BLaER1 (cell line): ENCODE data around the gene SYT7.

ENCODE experiments used
- H3K27ac ChIP-seq: shearing (Covaris generic); formaldehyde crosslinking; 2 replicates; pipeline ENCODE4 v1.8.1; 2022
- H3K27me3 ChIP-seq: shearing (Covaris generic); formaldehyde crosslinking; 2 replicates; pipeline ENCODE4 v1.8.1; 2022
- H3K36me3 ChIP-seq: shearing (Covaris generic); formaldehyde crosslinking; 2 replicates; pipeline ENCODE4 v1.8.1; 2022
- H3K4me1 ChIP-seq: shearing (Covaris generic); formaldehyde crosslinking; 2 replicates; pipeline ENCODE4 v1.8.1; 2022
- H3K4me2 ChIP-seq: shearing (Covaris generic); formaldehyde crosslinking; 2 replicates; pipeline ENCODE4 v1.8.1; 2022
- H3K4me3 ChIP-seq: shearing (Covaris generic); formaldehyde crosslinking; 2 replicates; pipeline ENCODE4 v1.8.1; 2022
- H3K9ac ChIP-seq: shearing (Covaris generic); formaldehyde crosslinking; 2 replicates; pipeline ENCODE4 v1.8.1; 2022
- H3K9me3 ChIP-seq: shearing (Covaris generic); formaldehyde crosslinking; 2 replicates; pipeline ENCODE4 v1.8.1; 2022
- H4K20me1 ChIP-seq: shearing (Covaris generic); formaldehyde crosslinking; 2 replicates; pipeline ENCODE4 v1.8.1; 2022
- Cebpa-rat ChIP-seq: shearing (Covaris generic); IDR thresholded peaks from 2 replicates; pipeline ENCODE4 v1.8.1; 2022

SYT7 gene

GRCh38 chr11:61511383-61511782 lies 69.5 kb downstream of the SYT7 start:
- Histone ChIP-seq H4K20me1 (peaks cover 19% of the 10 kb centered on the region), H3K9ac (no peak overlapping the region; the same call in 1 of the 2 replicates), H3K27ac (no peak overlapping the region), H3K9me3 (no peaks in the 10 kb centered on the region), H3K4me1 (peaks cover 73% of the 10 kb centered on the region), H3K4me3 (peak overlapping the region; percentile 10; the same call in 1 of the 2 replicates), H3K27me3 (peaks cover 43% of the 10 kb centered on the region), H3K4me2 (peak overlapping the region; percentile 90), H3K36me3 (no peaks in the 10 kb centered on the region)
- TF ChIP-seq Cebpa-rat, result no peak

GRCh38 chr11:61510974-61511373 lies 69.9 kb downstream of the SYT7 start:
- peaks cover 69% of the 10 kb centered on the region for H3K4me1 ChIP-seq
- H3K36me3 ChIP-seq, result no peaks in the 10 kb centered on the region
- H3K27me3 ChIP-seq, result peaks cover 47% of the 10 kb centered on the region
- no peak overlapping the region; the same call in 1 of the 2 replicates for H3K9ac ChIP-seq
- TF ChIP-seq Cebpa-rat, result no peak
- peak overlapping the region; percentile 10; the same call in 1 of the 2 replicates for H3K4me3 ChIP-seq
- no peaks in the 10 kb centered on the region for H3K9me3 ChIP-seq
- no peak overlapping the region for H3K27ac ChIP-seq
- peak overlapping the region; percentile 90 for H3K4me2 ChIP-seq
- H4K20me1 ChIP-seq, result peaks cover 19% of the 10 kb centered on the region

- Histone ChIP-seq H3K4me2 (peak overlapping the region; percentile 90), H3K27ac (no peak overlapping the region), H3K27me3 (peaks cover 53% of the 10 kb centered on the region), H3K9me3 (no peaks in the 10 kb centered on the region), H3K4me1 (peaks cover 64% of the 10 kb centered on the region), H4K20me1 (peaks cover 19% of the 10 kb centered on the region), H3K9ac (no peak overlapping the region), H3K4me3 (0 out of 2 replicates have a peak overlapping the region, but pooled peaks have one; percentile 64), H3K36me3 (no peaks in the 10 kb centered on the region)
- no peak for TF ChIP-seq Cebpa-rat
These were observed 70.5 kb downstream of the SYT7 start for GRCh38 chr11:61510166-61510919.

- no peaks in the 10 kb centered on the region for H3K9me3 ChIP-seq
- no peak for TF ChIP-seq Cebpa-rat
- peak overlapping the region; percentile 8; the same call in 1 of the 2 replicates for H3K9ac ChIP-seq
- peaks cover 56% of the 10 kb centered on the region for H3K4me1 ChIP-seq
- no peaks in the 10 kb centered on the region for H3K36me3 ChIP-seq
- H3K4me2 ChIP-seq, result peak overlapping the region; percentile 90
- H3K27me3 ChIP-seq, result peaks cover 59% of the 10 kb centered on the region
- H4K20me1 ChIP-seq, result peaks cover 19% of the 10 kb centered on the region
- H3K27ac ChIP-seq, result 0 out of 2 replicates have a peak overlapping the region, but pooled peaks have one; percentile 42
- peak overlapping the region; percentile 64 for H3K4me3 ChIP-seq
These were observed 71.5 kb downstream of the SYT7 start for GRCh38 chr11:61509043-61510029.

- peak within 1 kb of the TSS; percentile 90 for H3K4me2 ChIP-seq
These were observed 72.7 kb downstream of the SYT7 start, which contains the start of gene LRRC10B for GRCh38 chr11:61507962-61508861. LRRC10B (plus strand) TSS chr11:61508749; CDS start chr11:61508999, 250 bp downstream.

GRCh38 chr11:61507012-61507768 lies 73.7 kb downstream of the SYT7 start:
- Histone ChIP-seq H3K27me3 (peaks cover 59% of the 10 kb centered on the region), H3K4me1 (peaks cover 39% of the 10 kb centered on the region), H3K9ac (no peak overlapping the region), H3K27ac (no peak overlapping the region), H3K4me2 (no peak overlapping the region), H3K4me3 (no peak overlapping the region), H3K9me3 (no peaks in the 10 kb centered on the region), H3K36me3 (no peaks in the 10 kb centered on the region), H4K20me1 (peaks cover 19% of the 10 kb centered on the region)
- no peak for TF ChIP-seq Cebpa-rat

More at GRCh38 chr11:61507962-61508861, 72.7 kb downstream of the SYT7 start, which contains the start of gene LRRC10B:
- Histone ChIP-seq H3K9ac (peak within 1 kb of the TSS; percentile 8; the same call in 1 of the 2 replicates), H3K36me3 (no peaks in the 10 kb centered on the region), H3K27ac (0 out of 2 replicates have a peak within 1 kb of the TSS, but pooled peaks have one; percentile 42), H3K27me3 (peaks cover 59% of the 10 kb centered on the region), H3K9me3 (no peaks in the 10 kb centered on the region), H3K4me1 (peaks cover 50% of the 10 kb centered on the region), H3K4me3 (peak within 1 kb of the TSS; percentile 64), H4K20me1 (peaks cover 19% of the 10 kb centered on the region)
- TF ChIP-seq Cebpa-rat, result no peak

GRCh38 chr11:61505640-61506155 lies 75.2 kb downstream of the SYT7 start:
- no peak overlapping the region for H3K4me3 ChIP-seq
- no peak for TF ChIP-seq Cebpa-rat
- peaks cover 13% of the 10 kb centered on the region for H4K20me1 ChIP-seq
- no peak overlapping the region for H3K27ac ChIP-seq
- no peaks in the 10 kb centered on the region for H3K9me3 ChIP-seq
- H3K4me2 ChIP-seq, result no peak overlapping the region
- peaks cover 58% of the 10 kb centered on the region for H3K27me3 ChIP-seq
- no peaks in the 10 kb centered on the region for H3K36me3 ChIP-seq
- H3K9ac ChIP-seq, result no peak overlapping the region
- H3K4me1 ChIP-seq, result peaks cover 24% of the 10 kb centered on the region

GRCh38 chr11:61505106-61505505 lies 75.8 kb downstream of the SYT7 start:
- no peak for TF ChIP-seq Cebpa-rat
- no peaks in the 10 kb centered on the region for H3K9me3 ChIP-seq
- no peak overlapping the region for H3K27ac ChIP-seq
- peaks cover 52% of the 10 kb centered on the region for H3K27me3 ChIP-seq
- H3K9ac ChIP-seq, result no peak overlapping the region
- no peak overlapping the region for H3K4me3 ChIP-seq
- H4K20me1 ChIP-seq, result peaks cover 13% of the 10 kb centered on the region
- H3K36me3 ChIP-seq, result no peaks in the 10 kb centered on the region
- no peak overlapping the region for H3K4me2 ChIP-seq
- peaks cover 18% of the 10 kb centered on the region for H3K4me1 ChIP-seq
